Stimulated activated CD8-positive, alpha-beta memory T cell treated with anti-CD3 and anti-CD28 coated beads, Interleukin-4, amount 100 ng/mL, for 1 hour (primary cell): ENCODE data around the gene SPG7.
A peak's percentile ranks its signal among the peaks of the same experiment; 100 is the strongest.

Experiments
- DNase-seq, 2 donors: peaks; one replicate each; pipeline ENCODE4 v3.0.0-alpha.2; 2020; ENCODE audit warnings: low read depth in 2 of 2, low spot score in 1 of 2

Gene SPG7

DNA sequence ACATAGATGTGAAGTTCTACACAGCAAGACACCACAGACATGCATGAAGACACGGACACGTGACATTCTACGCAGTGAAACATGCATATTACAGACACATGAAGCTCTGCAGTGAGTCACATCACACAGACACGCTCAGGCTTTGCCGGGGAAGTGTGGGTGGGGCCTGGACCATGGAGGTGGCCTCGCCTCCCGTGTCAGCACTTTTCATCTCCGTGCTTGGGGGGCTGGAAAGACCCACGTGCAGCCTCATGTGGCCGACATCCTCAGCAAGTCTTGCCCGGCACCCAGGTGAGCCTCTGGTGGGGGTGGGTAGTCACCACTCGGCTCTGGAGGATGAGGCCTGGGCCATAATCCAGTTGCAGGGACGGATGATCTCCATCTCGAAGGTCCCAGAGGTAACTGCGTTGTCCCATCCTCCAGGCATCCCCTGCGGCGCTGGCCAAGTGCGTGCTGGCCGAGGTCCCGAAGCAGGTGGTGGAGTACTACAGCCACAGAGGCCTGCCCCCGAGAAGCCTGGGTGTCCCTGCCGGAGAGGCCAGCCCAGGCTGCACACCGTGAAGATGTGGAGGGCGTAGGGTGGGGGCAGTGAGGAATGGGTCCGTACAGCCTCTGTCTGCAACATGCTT is 88.0 kb downstream of the SPG7 start:
- DNase-seq: no peak

DNA sequence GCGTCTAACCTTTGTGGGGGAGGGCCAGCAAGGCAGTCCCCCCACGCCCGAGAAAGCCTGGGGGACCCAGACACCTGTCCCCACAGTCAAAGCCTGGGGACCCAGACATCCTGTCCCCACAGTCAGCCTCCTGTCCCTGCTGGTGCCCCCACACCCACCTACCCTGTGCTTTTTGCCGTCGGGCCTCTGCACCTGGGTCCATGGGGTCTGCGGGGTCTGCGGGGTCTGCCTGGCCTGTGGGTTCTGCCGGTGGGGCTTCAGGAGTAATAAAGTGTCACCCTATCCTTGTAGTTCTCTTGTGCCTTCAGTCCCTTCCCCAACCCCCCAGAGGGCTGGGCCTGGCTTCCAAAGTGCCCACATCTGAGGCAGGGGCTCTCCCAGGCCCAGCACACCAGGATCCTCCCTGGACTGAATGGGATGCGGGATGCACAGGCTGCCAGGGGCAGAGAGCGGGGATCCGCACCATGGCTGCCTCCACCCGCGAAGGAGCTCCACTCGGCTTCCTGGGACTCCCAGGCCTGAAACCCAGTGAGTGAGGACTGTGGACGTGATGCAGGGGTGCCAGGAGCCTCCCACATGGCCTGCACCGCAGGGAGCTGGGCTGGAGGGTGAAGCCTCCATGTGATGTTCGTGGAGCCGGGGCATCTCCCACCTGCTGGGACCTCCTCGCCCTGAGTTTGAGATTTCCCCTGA is 88.9 kb downstream of the SPG7 start:
- no peak for DNase-seq

DNA sequence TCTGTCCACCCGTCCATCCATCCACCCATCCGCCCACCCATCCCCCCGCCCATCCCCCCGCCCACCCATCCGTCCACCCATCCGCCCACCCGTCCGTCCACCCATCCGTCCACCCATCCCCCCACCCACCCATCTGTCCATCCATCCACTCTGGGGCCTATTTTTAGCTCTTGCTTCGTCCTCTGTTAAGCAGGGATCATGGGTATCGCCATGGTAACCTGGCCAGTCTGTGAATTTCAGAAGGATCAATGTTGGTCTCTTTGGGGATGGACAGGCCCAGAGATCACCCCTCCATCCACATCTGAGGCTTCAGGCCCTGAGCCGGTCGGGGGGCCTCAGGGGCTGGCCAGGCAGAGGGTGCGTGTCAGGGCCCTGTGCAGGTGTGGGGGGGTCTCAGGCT is 90.0 kb downstream of the SPG7 start:
- no peak for DNase-seq

DNA sequence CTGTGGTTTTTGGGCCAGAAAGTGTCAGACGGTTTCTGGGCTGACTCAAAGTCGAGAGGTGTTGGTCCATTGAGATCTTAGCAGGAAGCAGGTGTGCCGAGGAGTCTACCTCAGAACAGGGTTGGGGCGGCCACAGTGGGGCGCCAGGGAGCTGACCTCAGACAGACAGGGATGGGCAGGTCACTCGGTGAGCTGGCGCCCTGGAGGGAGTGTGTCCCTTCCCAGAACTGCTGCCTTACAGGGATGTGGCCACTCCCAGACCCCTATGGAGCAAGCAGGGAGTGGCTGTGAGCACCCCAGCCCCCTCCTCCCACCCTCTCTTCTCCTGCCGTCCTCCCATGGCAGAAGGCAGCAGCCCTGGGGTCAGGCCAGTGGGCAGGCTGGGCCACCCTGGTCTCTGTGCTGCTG is 91.3 kb downstream of the SPG7 start:
- no peak for DNase-seq

DNA sequence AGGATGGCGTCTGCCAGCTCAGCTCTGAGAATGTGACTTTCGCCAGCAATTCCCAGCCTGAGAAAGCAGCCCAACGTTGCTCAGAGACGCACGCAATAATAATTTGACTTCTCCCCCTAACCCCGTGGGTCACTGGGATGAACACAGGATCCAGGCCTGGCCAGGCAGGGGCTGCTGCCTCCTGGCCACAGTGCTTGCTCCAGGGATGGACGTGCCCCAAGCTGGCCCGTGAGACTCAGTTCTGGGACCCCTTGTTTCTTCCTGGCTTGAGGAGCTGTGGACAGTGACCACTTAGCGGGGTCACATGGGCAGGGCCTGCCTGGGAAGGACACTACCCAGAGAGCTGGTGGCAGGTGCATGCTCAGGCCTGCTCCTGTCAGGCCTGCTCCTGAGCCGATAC is 91.7 kb downstream of the SPG7 start:
- DNase-seq: no peak

DNA sequence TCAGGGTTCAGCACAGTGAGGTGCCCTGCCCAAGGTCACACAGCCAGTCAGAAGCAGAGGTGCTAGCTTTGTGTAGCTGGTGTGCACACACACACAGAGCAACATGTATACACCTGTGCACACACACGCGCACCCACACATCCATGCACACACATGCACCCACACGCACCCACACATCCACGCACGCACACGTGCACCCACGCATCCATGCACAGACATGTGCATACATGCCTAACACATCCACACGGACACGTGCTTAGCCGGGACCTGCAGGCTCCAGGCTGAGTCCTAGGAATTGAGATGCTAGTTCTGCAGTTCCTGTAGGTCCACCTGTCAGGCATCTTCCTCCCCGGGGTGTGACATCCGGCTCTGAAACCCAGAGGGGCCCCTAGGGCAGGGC is 92.2 kb downstream of the SPG7 start:
- no peak for DNase-seq

DNA sequence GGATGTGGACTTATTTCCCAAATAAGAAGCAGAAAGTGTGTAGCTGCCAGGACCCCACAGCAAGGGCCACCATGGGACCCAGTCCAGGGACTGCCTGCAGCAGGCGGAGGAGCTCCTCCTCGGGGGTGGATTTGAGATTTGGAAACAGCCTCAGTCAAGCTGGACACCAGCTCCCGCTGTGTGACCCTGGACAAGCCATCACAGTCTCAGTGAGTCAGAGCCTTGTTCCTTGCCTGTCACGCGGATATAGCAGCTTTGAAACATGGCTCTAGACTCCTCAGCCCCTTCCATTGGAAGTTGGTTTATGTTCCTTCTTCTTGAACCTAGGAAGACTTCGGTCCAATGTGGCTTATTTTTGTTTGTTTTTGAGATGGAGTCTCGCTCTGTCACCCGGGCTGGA is 92.8 kb downstream of the SPG7 start:
- no peak for DNase-seq

DNA sequence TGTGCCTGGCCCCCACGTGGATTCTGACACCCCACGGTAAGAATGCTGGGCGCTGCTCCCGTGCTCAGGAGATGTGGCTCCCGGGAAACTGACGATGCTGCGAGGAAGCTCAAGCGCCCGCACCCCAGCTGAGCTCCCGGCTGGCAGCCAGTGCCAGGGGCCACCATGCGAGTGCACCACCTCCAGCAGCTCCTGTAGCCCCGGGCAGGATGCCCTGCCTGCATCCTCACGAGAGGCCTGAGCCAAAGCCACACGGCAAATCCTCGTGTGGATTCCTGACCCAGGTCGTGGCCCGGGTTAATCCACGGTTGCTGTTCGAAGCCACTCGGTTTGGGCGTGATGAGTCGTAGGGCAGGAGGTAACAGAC is 93.7 kb downstream of the SPG7 start:
- DNase-seq: no peak

DNA sequence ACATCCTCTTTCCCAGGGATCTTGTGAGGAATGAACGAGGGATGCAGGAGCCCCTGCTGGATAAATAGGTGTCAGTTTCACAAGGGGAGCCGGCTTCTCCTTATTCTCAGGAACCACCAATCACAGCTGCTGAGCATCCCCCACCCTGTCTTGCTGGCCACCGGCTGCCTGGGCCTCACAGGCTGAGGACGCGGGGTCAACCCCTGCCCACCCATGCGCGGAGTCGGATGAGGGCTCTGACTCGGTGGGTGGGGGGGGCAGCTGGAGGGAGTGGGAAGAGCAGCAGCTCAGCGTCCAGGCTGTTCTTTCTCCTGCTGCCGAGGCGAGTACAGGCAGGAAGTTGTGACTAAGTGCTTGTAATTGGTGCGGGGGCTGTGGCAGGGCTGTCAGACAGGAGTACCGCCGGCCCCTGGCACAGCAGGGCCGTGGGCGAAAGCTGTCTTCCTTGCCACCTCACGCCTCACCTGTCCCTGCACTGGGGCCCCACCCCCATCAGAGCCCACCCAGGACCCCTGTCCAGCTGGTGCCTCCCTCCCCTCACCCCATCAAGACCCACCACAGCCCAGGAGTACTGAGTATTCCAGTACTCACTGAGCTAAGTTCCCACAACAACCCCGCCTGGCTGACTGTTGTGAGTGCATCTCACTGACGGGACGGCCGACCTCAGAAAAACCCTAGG is 94.2 kb downstream of the SPG7 start:
- DNase-seq: peak in 1 of 2 donors; percentile 31

DNA sequence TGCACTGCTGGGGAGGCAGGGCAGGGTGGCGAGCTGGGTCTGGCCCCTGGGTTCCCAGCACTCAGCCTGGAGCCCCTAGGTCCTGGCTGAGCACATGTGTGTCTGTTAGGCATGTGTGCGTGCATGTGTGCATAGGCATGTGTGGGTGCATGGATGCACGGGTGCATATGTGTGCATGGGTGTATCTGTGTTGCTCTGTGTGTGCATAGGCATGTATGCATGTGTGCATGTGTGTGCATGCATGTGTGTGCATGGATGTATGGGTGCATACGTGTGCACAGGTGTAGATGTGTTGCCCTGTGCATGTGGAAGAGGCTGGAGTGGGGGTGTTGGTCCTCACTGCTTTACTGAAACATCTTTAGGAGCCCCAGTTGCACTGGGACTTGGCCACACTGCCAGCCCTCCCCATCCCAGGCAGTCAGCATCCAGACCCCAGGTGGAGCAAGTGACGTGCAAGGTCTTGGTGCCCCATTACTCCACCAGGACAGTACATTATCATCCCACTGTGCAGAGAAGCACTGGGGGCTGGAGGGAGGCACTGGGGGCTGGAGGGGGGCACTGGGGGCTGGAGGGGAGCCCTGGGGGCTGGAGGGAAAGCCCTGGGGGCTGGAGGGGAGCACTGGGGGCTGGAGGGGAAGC is 94.9 kb downstream of the SPG7 start:
- DNase-seq: no peak

DNA sequence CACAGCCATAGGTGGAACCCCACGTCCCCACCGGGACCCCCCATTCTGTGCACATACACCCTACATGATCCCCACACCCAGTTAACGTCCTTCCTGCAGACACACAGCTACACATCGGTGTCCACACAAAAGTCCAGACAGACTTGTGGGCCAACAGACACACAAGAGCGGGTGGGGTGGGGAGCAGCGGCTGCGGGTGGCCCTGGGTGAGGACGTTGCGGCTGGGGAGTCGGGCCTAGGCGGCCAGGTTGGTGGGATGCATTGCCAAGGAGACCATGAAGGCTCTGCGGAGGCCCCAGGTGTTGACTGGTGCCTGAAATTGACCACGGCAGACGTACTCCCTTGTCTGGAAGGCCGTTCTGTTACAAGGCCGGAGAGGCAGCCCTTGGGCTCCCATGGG is 96.6 kb downstream of the SPG7 start:
- no peak for DNase-seq

DNA sequence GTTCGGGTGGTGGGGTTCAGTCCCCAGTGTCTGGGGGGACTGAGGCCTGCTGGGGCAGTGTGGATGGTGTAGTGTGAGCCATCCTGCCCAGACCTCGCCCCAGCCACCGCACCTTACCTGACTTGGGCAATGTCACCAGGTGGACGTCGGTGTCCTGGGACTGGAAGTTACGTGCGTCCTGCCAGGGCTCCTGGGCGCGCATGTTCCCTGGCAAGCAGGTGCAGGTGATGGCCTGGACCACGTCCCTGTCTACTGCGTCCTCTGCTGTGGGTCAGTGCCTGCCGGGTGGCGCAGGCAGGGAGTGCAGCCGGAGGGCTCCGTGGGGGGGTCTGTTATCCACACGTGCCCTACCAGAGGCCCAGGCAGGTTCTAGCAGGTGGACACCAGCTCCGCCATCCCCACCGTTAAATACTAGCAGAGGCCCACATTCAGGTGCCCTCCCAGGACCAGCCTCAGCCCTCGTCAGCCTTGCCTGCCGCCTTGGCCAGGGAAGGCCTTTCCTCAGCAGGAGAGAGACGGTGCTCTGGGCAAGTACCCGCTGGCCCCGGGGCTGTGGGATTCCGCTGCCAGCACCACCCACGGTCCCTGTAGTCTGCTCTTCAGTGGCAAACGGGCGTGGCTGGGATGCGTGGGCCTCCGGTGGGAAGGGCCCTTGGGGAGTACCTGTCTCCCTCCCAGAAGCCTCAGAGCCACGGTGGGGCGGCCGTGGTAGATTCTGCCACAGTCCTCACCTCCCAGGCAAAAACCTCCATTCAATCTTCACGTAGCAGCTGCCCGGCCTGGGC is 97.2 kb downstream of the SPG7 start:
- no peak for DNase-seq

DNA sequence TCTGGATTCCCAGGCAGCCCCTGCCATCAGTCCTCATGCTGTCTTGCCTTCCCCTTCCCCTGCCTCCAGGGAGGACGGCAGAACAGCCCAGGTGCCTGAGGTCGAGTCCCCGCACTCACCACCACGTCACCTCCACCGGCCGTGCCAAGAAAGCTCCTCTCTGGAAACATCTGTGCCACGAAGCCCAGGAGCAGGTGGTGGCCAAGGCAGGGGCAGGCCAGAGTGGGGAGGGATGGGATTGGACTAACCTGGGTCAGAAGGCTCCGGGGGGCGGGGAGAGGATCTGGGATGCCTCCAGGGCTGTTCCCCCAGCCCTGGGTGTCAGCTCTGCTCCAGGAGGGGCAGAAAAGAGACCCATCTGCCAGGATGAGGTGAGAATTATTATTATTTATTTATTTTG is 97.8 kb downstream of the SPG7 start:
- DNase-seq: no peak
